H1 (cell line): ENCODE data around the gene PRRG2. TPM values are rescaled to one million over a fixed set of nuclear protein-coding genes. Genes with fewer than 3 reads are reported as not detected.
A peak's percentile ranks its signal among the peaks of the same experiment; 100 is the strongest.

Experiments
- CTCF ChIA-PET: fragments of 300-600 bp; sonication (Branson Sonifier 250); formaldehyde crosslinking; loops from one replicate; lab custom pipeline; 2021; ENCODE audit not compliant: partially characterized antibody; lab: Charles Lee
- POLR2A ChIA-PET: fragments of 300-600 bp; sonication (Branson Sonifier 250); formaldehyde crosslinking; loops from one replicate; lab custom pipeline; 2021; ENCODE audit warnings: inconsistent platforms; ENCODE audit not compliant: partially characterized antibody; lab: Charles Lee
- DNase-seq, 2 experiments: peaks; one replicate each; pipeline versions ENCODE4 v3.0.0 to v3.0.0-alpha.2; 2010 to 2022; ENCODE audit warnings: low spot score in 2 of 2, low read depth in 1 of 2, mixed read lengths in 1 of 2
- FAIRE-seq: peaks from 2 replicates; lab custom pipeline; 2011; peaks lifted over from hg19 to GRCh38; lab: Jason Lieb, UNC
- H2AFZ ChIP-seq: 2 replicates; pipeline ENCODE4 v1.8.1; 2012; ENCODE audit warnings: low read length, inconsistent platforms
- H2AK5ac ChIP-seq: 2 replicates; pipeline ENCODE4 v1.6.1; 2013; ENCODE audit warnings: low read depth, low read length
- H2BK120ac ChIP-seq: replicated peaks from 2 replicates; pipeline ENCODE3; 2013; ENCODE audit warnings: low read depth, low read length, inconsistent platforms
- H2BK12ac ChIP-seq: 2 replicates; pipeline ENCODE4 v1.6.1; 2013; ENCODE audit warnings: low read depth, low read length
- H2BK15ac ChIP-seq: 2 replicates; pipeline ENCODE4 v1.6.1; 2013; ENCODE audit warnings: low read length
- H2BK20ac ChIP-seq: 2 replicates; pipeline ENCODE4 v1.6.1; 2013; ENCODE audit warnings: low read length
- H2BK5ac ChIP-seq: 2 replicates; pipeline ENCODE4 v1.6.1; 2013; ENCODE audit warnings: low read depth, low read length
- H3K14ac ChIP-seq: 2 replicates; pipeline ENCODE4 v1.6.1; 2013; ENCODE audit warnings: inconsistent platforms; ENCODE audit not compliant: insufficient read length
- H3K18ac ChIP-seq: 2 replicates; pipeline ENCODE4 v1.6.1; 2013; ENCODE audit warnings: low read length; ENCODE audit errors: extremely low read depth
- H3K23ac ChIP-seq: 2 replicates; pipeline ENCODE4 v1.6.1; 2013; ENCODE audit warnings: inconsistent platforms; ENCODE audit not compliant: insufficient read length
- H3K23me2 ChIP-seq: 2 replicates; pipeline ENCODE4 v1.6.1; 2013; ENCODE audit warnings: low read depth, low read length
- H3K27ac ChIP-seq: 2 replicates; pipeline ENCODE4 v1.6.1; 2011; ENCODE audit warnings: low read depth, low read length, inconsistent platforms
- H3K27me3 ChIP-seq, 4 experiments: replicated peaks in 1 of 4; 1 replicate in 1 of 4; 2 replicates in 3 of 4; pipeline versions ENCODE4 v1.6.1 to v1.8.1; 2011 to 2013; ENCODE audit warnings: low read length in 3 of 4, mild to moderate bottlenecking in 3 of 4, inconsistent platforms in 2 of 4, mixed read lengths in 2 of 4, moderate library complexity in 1 of 4; ENCODE audit not compliant: control insufficient read depth in 3 of 4, insufficient read depth in 3 of 4; ENCODE audit errors: extremely low read depth in 1 of 4
- H3K36me3 ChIP-seq, 4 experiments: 2 replicates each; pipeline versions ENCODE4 v1.6.1 to v1.8.1; 2011 to 2013; ENCODE audit warnings: mild to moderate bottlenecking in 4 of 4, low read length in 3 of 4, moderate library complexity in 2 of 4, control low read depth in 1 of 4, inconsistent platforms in 1 of 4; ENCODE audit not compliant: insufficient read depth in 4 of 4, control insufficient read depth in 2 of 4
- H3K4ac ChIP-seq: replicated peaks from 2 replicates; pipeline ENCODE3; 2013; ENCODE audit warnings: low read length, low read depth, mixed read lengths, inconsistent platforms; ENCODE audit not compliant: insufficient read length
- H3K4me1 ChIP-seq, 4 experiments: replicated peaks in 1 of 4; 1 replicate in 1 of 4; 2 replicates in 3 of 4; pipeline versions ENCODE4 v1.6.1 to v1.8.1; 2011 to 2013; ENCODE audit warnings: low read length in 3 of 4, inconsistent platforms in 2 of 4, mixed read lengths in 1 of 4; ENCODE audit not compliant: insufficient read depth in 4 of 4, control insufficient read depth in 3 of 4
- H3K4me2 ChIP-seq, 2 experiments: 2 replicates each; pipeline versions ENCODE4 v1.6.1 to v1.8.1; 2011 to 2013; ENCODE audit warnings: low read depth in 2 of 2, low read length in 2 of 2, control low read depth in 1 of 2, inconsistent platforms in 1 of 2, mild to moderate bottlenecking in 1 of 2; ENCODE audit not compliant: insufficient read depth in 1 of 2
- H3K4me3 ChIP-seq, 4 experiments: fragments of 200-600, 300-600 bp in 1 of 4; sonication (generic), shearing (Covaris generic), sonication (Bioruptor Twin) in 1 of 4; 2 replicates each; pipeline versions ENCODE4 v1.5.1 to v1.8.1; 2011 to 2016; ENCODE audit warnings: low read length in 4 of 4, low read depth in 3 of 4, control low read depth in 2 of 4, inconsistent platforms in 2 of 4, mild to moderate bottlenecking in 2 of 4, mixed read lengths in 1 of 4, moderate library complexity in 1 of 4; ENCODE audit not compliant: insufficient read depth in 2 of 4; ENCODE audit errors: extremely low read depth in 1 of 4
- H3K56ac ChIP-seq: replicated peaks from 2 replicates; pipeline ENCODE3; 2013; ENCODE audit warnings: low read depth, mild to moderate bottlenecking, mixed read lengths, low read length, inconsistent platforms; ENCODE audit not compliant: insufficient read length
- H3K79me1 ChIP-seq: 2 replicates; pipeline ENCODE4 v1.6.1; 2013; ENCODE audit warnings: low read depth, low read length, control low read depth
- H3K79me2 ChIP-seq, 2 experiments: 2 replicates each; pipeline versions ENCODE4 v1.6.1 to v1.8.1; 2012 to 2013; ENCODE audit warnings: low read length in 2 of 2, mild to moderate bottlenecking in 2 of 2, inconsistent platforms in 1 of 2; ENCODE audit not compliant: insufficient read depth in 2 of 2, control insufficient read depth in 1 of 2
- H3K9ac ChIP-seq, 4 experiments: replicated peaks in 1 of 4; 1 replicate in 1 of 4; 2 replicates in 3 of 4; pipeline versions ENCODE4 v1.6.1 to v1.8.1; 2011 to 2013; ENCODE audit warnings: low read depth in 3 of 4, low read length in 3 of 4, control low read depth in 2 of 4, mild to moderate bottlenecking in 2 of 4, moderate library complexity in 2 of 4, inconsistent platforms in 1 of 4; ENCODE audit errors: extremely low read depth in 1 of 4
- H3K9me3 ChIP-seq, 2 experiments: 2 replicates each; pipeline versions ENCODE4 v1.6.1 to v1.8.1; 2012 to 2013; ENCODE audit warnings: mild to moderate bottlenecking in 2 of 2, moderate library complexity in 2 of 2, control low read depth in 1 of 2, inconsistent platforms in 1 of 2, low read depth in 1 of 2, low read length in 1 of 2, mixed read lengths in 1 of 2; ENCODE audit not compliant: insufficient read depth in 2 of 2
- H4K20me1 ChIP-seq, 2 experiments: replicated peaks in 1 of 2; 2 replicates each; pipeline versions ENCODE3 to v1.8.1; 2011 to 2013; ENCODE audit warnings: inconsistent platforms in 2 of 2, low read length in 2 of 2, mild to moderate bottlenecking in 1 of 2; ENCODE audit not compliant: insufficient read depth in 2 of 2, control insufficient read depth in 1 of 2
- H4K5ac ChIP-seq: 2 replicates; pipeline ENCODE4 v1.6.1; 2013; ENCODE audit warnings: low read length, low read depth, mixed read lengths, inconsistent platforms; ENCODE audit not compliant: insufficient read length
- H4K8ac ChIP-seq: 2 replicates; pipeline ENCODE4 v1.8.0; 2013; ENCODE audit warnings: mild to moderate bottlenecking, moderate library complexity, low read length, inconsistent platforms; ENCODE audit not compliant: insufficient read depth; ENCODE audit errors: extremely low read depth
- H4K91ac ChIP-seq: replicated peaks from 2 replicates; pipeline ENCODE3; 2013; ENCODE audit warnings: low read length, mixed read lengths, inconsistent platforms; ENCODE audit not compliant: insufficient read length
- CTBP2 ChIP-seq: IDR thresholded peaks from 2 replicates; pipeline ENCODE4 v1.7.0; 2011; ENCODE audit warnings: borderline replicate concordance, mild to moderate bottlenecking, moderate library complexity, mixed read lengths, low read length; ENCODE audit not compliant: insufficient read depth, insufficient read length
- POLR2A ChIP-seq, 2 experiments: IDR thresholded peaks; 1 replicate in 1 of 2; 2 replicates in 1 of 2; pipeline ENCODE4 v1.6.1; 2011; ENCODE audit warnings: low read depth in 2 of 2, low read length in 2 of 2, mild to moderate bottlenecking in 2 of 2; ENCODE audit errors: control extremely low read depth in 1 of 2
- TAF1 ChIP-seq: IDR thresholded peaks from 2 replicates; pipeline ENCODE4 v1.6.1; 2011; ENCODE audit warnings: mild to moderate bottlenecking, low read depth, low read length
- WGBS, 2 experiments: shearing (Covaris generic) in 1 of 2; methylation state at CpG; one replicate each; pipeline versions ENCODE4 v1.1.6 to v1.1.7; 2013 to 2015; ENCODE audit warnings: low lambda C conversion rate in 2 of 2, mixed read lengths in 2 of 2, inconsistent platforms in 1 of 2, low coverage in 1 of 2, missing lambda C conversion rate in 1 of 2; ENCODE audit not compliant: insufficient replicate concordance in 2 of 2, insufficient coverage in 1 of 2, insufficient read length in 1 of 2; ENCODE audit errors: extremely low coverage in 1 of 2, missing lambda C conversion rate in 1 of 2; 5-methylcytosine and 5-hydroxymethylcytosine counted together
- polyA plus RNA-seq, 7 experiments: library from polyadenylated mRNA; depleted of rRNA in 3 of 7; stranded (reverse) in 5 of 7; unstranded in 2 of 7; fragments of >200 nt in 5 of 7; fragments of 200-250 nt in 2 of 7; gene quantifications; 1 replicate in 5 of 7; 2 replicates in 1 of 7; 4 replicates in 1 of 7; pipeline versions ENCODE4 v1.2.1 to v1.2.3, GENCODE V29; 2011 to 2013; ENCODE audit warnings: missing spikeins in 2 of 7, mixed read lengths in 2 of 7
- total RNA-seq: library from RNA; stranded (reverse); fragmentation: NEBNext Ultra II Directional; extraction: Animal tissue kit (Norgen Biotek cat#: 25700); gene quantifications from 2 replicates; pipeline ENCODE4 v1.2.1, GENCODE V29; 2021

Gene PRRG2
- total and polyA plus RNA-seq, 2 of the 8 experiments (the other 6 are each of a cell fraction or from before 2014, with no cell fraction given) = 4.1 to 5.6 TPM

DNA sequence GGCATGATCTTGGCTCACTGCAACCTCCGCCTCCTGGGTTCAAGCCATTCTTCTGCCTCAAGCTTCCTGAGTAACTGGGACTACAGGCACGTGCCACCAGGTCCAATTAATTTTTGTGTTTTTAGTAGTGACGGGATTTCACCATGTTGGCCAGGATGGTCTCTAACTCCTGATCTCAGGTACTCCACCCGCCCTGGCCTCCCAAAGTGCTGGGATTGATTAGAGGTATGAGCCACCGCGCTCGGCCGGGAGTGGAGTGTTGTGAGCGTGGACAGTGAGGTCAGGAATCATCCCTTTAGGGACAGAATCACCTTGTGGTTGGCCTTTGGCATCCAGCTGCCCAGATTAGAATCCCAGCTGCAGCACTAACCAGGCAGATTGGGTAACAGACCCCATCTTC lies 48.5 kb downstream of the PRRG2 start:
- FAIRE-seq = no peak
- H4K8ac ChIP-seq = no peak overlapping the region
- WGBS, 2 experiments = 92% methylated on average over 9 of the region's 9 CpGs; no CpG with 5 or more reads in 1 of the 2 experiments

More for the DNA sequence above, 48.5 kb downstream of the PRRG2 start:
- Histone ChIP-seq H2BK5ac (no peak overlapping the region), H3K9me3 (no peaks in the 10 kb centered on the region), H2AK5ac (no peak overlapping the region), H3K23ac (no peak overlapping the region), H3K4me2 (no peak overlapping the region), H3K14ac (no peak overlapping the region), H3K27me3 (no peaks in the 10 kb centered on the region), H3K4me3 (no peak overlapping the region), H3K4me1 (0 out of 7 replicates have a peak, but pooled peaks cover 0 to 3% (median 0%) of the 10 kb centered on the region in 4 experiments), H3K9ac (no peak overlapping the region), H2BK15ac (no peak overlapping the region), H2BK120ac (no peak overlapping the region), H3K56ac (no peak overlapping the region), H3K79me2 (no peaks in the 10 kb centered on the region), H4K20me1 (peaks cover under 1 to 4% of the 10 kb centered on the region in 2 experiments), H3K4ac (no peak overlapping the region), H3K79me1 (no peaks in the 10 kb centered on the region), H4K91ac (no peak overlapping the region), H3K36me3 (peaks cover 0 to 28% (median 8%) of the 10 kb centered on the region in 4 experiments; a peak in 6 of 8 replicates), H2BK20ac (no peak overlapping the region), H2BK12ac (no peak overlapping the region), H3K23me2 (no peaks in the 10 kb centered on the region), H3K27ac (no peak overlapping the region), H4K5ac (no peak overlapping the region), H3K18ac (no peak overlapping the region), H2AFZ (no peak overlapping the region)
- no peak for DNase-seq
- TF ChIP-seq POLR2A (IDR thresholded peaks at IDR 0.05; ENCODE audit: control extremely low read depth in 1 of 2, low read depth in 2 of 2, low read length in 2 of 2) = peak in 1 of 2 experiments; percentile 24; a peak in 1 of 3 replicates
- TF ChIP-seq CTBP2 = no peak
- no peak for TF ChIP-seq TAF1
- POLR2A ChIA-PET = interaction anchor here (0.6 to 50.7 kb wide), 10 partner anchors 9 to 219 kb away, joined by 3 to 840 read pairs (median 4); partner anchors contain the start of genes BCL2L12, IRF3, PIH1D1 and PRR12
- CTCF ChIA-PET = interaction anchor here (1.4 to 2.0 kb wide), 2 partner anchors 32 to 123 kb away, joined by 4 to 6 read pairs; no protein-coding TSS in a partner anchor
